HG03521 (cell line): ENCODE data around the gene PCYT1B.
"Not testable (repeated sequence)": the region's sequence is repeated elsewhere in the genome, so short reads cannot be mapped to it uniquely, and the experiment has no call there.

Experiments
- ATAC-seq: cut with Tn5 transposase; IDR thresholded peaks from one replicate; pipeline ENCODE4 v1.9.1; 2021; ENCODE audit warnings: mild to moderate bottlenecking, moderate library complexity; ENCODE audit not compliant: unreplicated experiment

Gene PCYT1B

DNA sequence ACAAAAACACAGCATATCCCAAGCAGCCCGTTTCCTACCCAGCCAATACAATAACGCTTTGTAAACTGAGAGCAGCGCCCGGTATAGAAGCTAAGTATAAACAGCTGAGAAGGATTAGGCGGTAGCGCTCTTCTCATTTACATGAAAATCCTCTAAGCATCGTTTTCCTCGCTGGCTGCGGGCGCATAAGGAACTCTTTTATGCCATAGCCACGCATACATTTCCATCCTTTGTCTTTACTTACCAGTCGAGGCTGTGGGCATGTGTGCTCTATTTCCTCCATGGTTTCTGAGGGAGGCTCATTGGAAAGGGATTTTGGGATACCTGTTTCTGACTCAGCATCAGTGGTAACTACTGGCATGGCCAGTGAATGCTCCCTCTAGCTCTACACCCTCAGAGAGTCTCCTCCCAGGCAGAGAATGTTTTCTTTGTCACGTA, 383 bp downstream of the PCYT1B start:
- ATAC-seq = no peak

DNA sequence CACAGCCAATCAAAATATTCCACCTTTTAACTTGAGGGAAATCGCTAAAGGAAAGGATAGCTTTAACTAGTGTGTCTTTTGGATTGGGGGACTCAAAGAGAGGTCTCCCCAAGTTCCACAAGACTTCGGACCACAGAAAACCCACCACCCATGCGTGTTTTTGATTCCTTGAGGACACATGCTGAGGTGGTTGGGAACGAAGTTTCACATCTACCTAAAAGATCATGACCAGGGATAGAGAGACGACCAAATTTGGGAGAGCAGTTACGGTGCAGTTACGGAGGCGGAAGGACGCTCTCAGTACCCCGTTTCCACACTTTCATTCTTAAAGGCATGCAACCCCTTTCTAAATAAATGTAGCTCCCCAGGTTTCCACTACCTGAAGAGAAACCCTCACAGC, 1.1 kb downstream of the PCYT1B start:
- ATAC-seq = no peak

GRCh38 chrX:24643116-24643515, 4.0 kb downstream of the PCYT1B start:
- ATAC-seq = no peak

DNA sequence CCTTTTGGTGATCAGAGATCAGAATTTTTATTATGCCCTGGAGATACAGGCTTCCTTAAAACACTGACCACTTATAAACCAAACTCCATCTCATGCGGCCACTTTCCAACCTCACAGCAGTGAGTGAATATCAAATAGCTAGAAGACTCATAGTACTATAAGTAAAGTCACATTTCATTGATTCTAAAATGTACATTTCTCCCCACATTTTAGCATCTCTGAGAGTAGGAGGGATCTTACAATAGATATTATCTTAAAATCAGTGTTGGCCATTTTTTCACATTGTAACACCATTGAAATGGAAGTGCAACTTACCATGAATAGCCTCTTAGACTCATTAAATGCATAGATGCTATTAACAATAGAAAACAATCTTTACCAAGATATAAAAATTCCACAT, 17.4 kb downstream of the PCYT1B start:
- ATAC-seq = no peak

- no peak for ATAC-seq
Measured at GRCh38 chrX:24619647-24620046, 27.5 kb downstream of the PCYT1B start.

DNA sequence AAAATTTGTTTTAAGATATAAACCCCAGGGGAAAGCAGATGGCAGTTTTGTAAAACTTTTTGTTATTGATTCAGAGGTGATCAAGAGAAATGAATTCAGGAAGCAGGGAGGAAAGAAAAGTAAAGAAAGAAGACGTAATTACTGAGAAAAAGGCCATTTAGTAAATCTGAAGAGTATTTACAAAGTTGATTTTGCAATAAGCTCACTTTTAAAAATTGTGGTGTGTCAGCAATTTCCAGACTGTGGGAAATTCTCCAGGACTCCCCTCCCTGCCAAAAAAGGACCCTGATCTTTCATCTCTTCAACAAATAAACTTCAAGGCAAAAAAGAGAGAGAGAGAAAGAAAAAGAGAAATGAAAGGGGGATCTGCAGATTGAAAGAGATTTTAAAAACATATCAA, 36.6 kb downstream of the PCYT1B start:
- no peak for ATAC-seq

GRCh38 chrX:24607616-24608015, 39.5 kb downstream of the PCYT1B start:
- ATAC-seq = no peak

- ATAC-seq = not testable (repeated sequence)
Measured at GRCh38 chrX:24605941-24606340, 41.2 kb downstream of the PCYT1B start.

DNA sequence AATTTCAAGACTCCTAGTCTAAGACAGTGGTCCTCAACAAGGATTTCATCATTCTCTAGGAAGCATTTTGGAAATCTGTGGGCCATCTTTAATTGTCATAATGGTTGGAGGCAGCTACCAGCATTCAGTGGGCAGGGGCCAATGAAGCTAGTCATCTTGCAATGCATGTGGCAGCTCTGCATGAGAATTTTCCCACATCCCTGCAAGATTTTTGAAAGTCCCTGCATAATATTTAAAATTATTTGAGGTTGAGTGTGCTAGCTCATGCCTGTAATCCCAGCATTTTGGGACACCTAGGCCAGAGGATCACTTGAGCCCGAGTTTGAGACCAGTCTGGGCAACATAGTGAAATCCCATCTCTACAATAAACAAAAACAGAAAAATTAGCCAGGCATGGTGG, 44.0 kb downstream of the PCYT1B start:
- ATAC-seq = no peak

GRCh38 chrX:24601858-24602257, 45.3 kb downstream of the PCYT1B start:
- no peak for ATAC-seq

- no peak for ATAC-seq
Measured at GRCh38 chrX:24594501-24594900, 52.6 kb downstream of the PCYT1B start.

- ATAC-seq = no peak
Measured at GRCh38 chrX:24590111-24590510, 57.0 kb downstream of the PCYT1B start.

DNA sequence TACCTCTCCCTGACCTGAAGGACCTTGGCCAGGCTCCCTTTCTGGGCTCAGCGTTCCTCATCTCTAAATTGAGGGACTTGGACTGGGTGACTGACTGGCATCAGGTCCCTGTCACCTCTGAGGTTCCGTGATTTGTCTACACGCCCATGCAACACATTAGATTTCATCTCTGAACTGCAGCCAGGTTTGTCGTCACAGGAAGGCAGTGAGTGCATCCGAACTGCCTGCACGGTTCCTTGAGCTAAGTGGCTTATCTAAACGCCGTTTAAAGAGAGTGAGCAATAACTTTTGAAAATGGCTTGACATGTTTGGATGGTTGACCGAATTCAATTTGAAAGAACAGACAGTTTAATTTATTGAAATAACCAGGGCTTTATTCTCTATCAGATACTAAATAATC, 70.1 kb downstream of the PCYT1B start:
- no peak for ATAC-seq

DNA sequence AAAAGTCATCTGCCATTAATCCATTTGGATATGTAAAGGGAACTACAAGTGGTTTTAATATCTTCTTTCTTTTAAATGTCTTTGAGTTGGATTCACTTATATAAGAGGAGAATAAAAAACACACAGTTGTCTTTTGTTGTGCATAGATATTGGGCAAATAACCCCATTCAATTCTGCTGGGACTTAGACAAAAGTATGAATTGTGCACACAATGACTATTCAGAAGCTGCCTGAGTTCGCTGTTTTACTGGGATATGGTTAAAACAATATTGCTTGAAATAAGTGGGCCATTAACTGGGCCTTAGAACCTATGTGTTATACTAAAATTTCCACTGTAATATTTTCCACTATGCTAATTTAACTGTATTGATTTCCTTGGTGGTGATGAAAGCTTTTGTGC, 71.7 kb downstream of the PCYT1B start:
- no peak for ATAC-seq

- no peak for ATAC-seq
Measured at GRCh38 chrX:24574743-24575142, 72.4 kb downstream of the PCYT1B start.

- ATAC-seq = no peak
Measured at GRCh38 chrX:24567169-24567568, 80.0 kb downstream of the PCYT1B start.

GRCh38 chrX:24566240-24566639, 80.9 kb downstream of the PCYT1B start:
- no peak for ATAC-seq

DNA sequence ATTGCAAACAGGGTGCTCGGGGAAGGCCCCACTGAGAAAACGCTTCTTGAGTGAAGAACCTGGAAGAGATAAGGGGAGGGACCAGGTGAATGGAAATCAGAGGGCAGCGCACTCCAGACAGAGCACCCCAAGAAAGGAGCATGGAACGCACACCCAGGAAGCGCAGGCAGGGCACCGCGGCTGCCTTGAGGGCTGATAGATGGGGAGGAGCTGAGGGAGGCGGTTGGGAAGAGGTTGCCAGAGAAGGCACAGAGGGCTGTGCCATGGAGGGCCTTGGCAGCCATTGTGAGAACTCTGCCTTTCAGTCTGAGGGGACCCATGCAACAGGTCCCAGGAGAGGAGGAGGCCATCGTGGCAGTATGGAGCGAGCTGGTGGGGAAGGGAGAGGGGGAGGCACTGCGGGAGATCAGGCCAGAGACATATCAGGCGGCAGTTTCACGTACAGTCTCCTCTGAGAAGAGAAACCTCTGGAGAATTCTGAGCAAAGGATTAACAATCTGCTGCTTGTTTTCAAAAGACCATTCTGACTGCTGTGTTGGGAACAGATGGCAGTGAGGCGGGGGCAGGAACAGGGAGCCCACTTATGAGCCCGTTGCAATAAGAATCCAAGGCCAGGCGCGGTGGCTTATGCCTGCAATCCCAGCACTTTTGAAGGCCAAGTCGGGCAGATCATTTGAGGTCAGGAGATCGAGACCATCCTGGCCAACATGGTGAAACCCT, 83.7 kb downstream of the PCYT1B start:
- no peak for ATAC-seq

DNA sequence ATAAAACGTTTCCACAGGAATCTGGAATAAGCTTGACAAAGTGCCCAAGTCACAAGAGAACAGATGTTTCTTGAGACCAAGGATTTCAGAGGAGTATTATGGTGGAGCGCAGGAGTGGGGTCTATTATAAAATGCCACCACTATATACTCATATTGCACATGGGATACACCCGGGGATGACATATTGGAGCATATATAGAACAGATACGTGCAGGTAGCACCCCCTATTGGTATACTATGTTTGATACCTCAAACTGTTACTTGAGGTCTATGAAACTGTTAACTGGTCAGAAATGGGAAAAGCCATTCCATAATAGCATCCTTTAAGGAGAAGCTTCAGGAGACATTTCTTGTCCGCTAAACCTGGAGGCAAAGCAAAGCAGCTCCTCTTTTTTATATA, 86.0 kb downstream of the PCYT1B start:
- ATAC-seq = no peak

DNA sequence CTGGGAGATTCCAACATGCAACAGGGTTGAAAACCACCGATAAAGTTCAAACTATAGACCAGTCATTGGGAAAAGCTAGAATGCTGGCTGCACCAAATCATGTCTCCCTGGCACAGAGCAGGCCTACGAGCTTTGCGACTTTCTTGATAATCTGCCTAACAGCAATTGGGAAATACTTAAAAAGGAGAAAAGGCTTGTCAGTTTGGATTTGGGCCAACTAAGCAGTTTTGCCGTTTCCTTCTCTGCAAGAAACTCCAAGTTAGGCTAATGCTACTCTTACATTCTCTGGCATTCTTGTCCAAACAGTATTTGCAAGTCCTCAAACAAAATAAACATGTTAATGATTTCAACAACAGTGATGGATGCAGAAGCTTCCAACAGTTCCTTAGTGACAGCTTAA, 94.1 kb downstream of the PCYT1B start:
- ATAC-seq = no peak

DNA sequence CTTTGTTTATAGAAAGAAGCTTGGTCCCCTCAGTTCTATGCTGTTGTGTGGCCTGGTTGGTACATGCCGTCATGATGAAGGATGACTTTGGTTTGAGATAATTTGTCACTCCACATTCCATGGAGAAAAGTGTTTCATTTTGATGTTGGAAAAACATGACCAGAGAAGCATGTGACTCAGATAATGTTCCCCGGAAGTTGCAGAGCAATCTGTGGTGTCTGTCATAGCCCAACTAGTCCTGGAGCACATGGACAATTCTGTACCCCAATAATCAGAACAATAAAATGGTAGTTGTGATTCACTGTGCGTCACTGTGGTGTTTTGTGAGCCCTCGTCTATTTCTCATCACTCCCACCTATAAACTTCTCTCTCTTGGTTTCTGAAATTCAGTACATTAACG, 97.0 kb downstream of the PCYT1B start:
- ATAC-seq = no peak

DNA sequence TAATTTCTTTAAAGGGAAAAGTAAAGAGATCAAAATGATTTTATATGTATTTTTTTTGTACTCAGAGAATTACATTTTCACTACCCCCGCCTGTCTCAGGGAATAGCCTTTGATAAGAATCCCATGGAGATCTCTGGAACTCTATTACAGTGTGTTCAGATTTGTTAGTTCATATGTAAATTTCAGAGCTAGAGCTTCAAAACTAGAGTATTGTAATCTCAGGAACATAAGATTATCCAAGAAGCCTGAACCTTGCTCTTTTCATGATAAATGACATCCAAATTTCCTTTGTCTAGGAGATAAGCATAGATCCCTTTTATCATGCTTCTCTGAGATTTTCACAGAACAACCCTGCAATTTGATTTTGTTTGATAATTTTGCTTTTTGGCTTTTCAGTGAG, 99.2 kb downstream of the PCYT1B start:
- ATAC-seq = no peak

DNA sequence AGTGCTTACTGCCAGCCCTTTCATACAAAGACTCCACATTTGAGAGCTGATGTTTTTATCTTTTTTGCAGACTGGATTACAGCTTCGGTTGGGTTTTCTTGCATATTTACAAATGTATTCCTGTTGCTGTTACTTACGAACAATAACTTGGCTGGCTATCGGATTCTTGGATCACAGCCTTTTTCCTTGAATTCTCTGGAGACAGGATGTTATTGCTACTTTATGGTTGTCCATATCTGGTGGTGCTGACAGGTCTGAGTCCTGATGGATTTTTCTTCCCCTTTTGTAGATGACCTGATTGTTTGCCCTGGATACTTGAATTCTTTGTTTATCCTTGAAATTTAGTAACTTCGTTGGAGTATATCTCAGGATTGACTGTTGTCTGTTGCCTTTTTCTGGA, 104.4 kb downstream of the PCYT1B start:
- ATAC-seq = no peak
